SK-N-SH (cell line): ENCODE results near the gene SLC23A3. TPM values are rescaled to one million over a fixed set of nuclear protein-coding genes. Genes with fewer than 3 reads are reported as not detected.

Experiments
- CTCF ChIA-PET: fragments of 300-600, 350-600 bp; formaldehyde crosslinking; extraction: SDS; loops from one replicate; lab custom pipeline; 2021; lab: Yijun Ruan, JAX
- POLR2A ChIA-PET: fragments of 350-600 bp; sonication (Branson Sonifier 250); formaldehyde crosslinking; extraction: SDS; loops from one replicate; lab custom pipeline; 2020; ENCODE audit warnings: antibody characterized with exemption, inconsistent platforms; lab: Yijun Ruan, JAX
- DNase-seq: peaks from one replicate; pipeline ENCODE4 v3.0.0; 2012
- H2AFZ ChIP-seq: fragments of 200-600 bp; sonication (generic); 2 replicates; pipeline ENCODE4 v1.8.1; 2016; ENCODE audit warnings: antibody characterized with exemption, mild to moderate bottlenecking, low read depth
- H3F3A ChIP-seq: fragments of 200-600 bp; sonication (generic); replicated peaks from 2 replicates; pipeline ENCODE3; 2016; ENCODE audit warnings: antibody characterized with exemption, mild to moderate bottlenecking; ENCODE audit not compliant: insufficient read depth
- H3K27ac ChIP-seq, 2 experiments: fragments of 200-500 bp in 1 of 2; fragments of 200-600 bp in 1 of 2; sonication (Bioruptor generic) in 1 of 2; sonication (generic), shearing (Covaris generic) in 1 of 2; 2 replicates each; pipeline versions ENCODE4 v1.5.1 to v1.6.1; 2014 to 2016; ENCODE audit warnings: low read depth in 2 of 2, inconsistent platforms in 1 of 2, low read length in 1 of 2, mild to moderate bottlenecking in 1 of 2, mixed read lengths in 1 of 2
- H3K27me3 ChIP-seq: fragments of 200-600 bp; sonication (generic), shearing (Covaris generic); 2 replicates; pipeline ENCODE4 v1.6.1; 2016; ENCODE audit warnings: mixed run types; ENCODE audit not compliant: insufficient read depth
- H3K36me3 ChIP-seq, 2 experiments: fragments of 200-500 bp in 1 of 2; fragments of 200-600 bp in 1 of 2; sonication (Bioruptor generic) in 1 of 2; sonication (generic) in 1 of 2; replicated peaks in 1 of 2; 2 replicates each; pipeline versions ENCODE3 to v1.5.1; 2014 to 2016; ENCODE audit warnings: low read length in 1 of 2, mild to moderate bottlenecking in 1 of 2; ENCODE audit not compliant: insufficient read depth in 2 of 2, control insufficient read depth in 1 of 2
- H3K4me1 ChIP-seq, 2 experiments: fragments of 200-500 bp in 1 of 2; fragments of 200-600 bp in 1 of 2; sonication (Bioruptor generic) in 1 of 2; sonication (generic), shearing (Covaris generic) in 1 of 2; 2 replicates each; pipeline versions ENCODE4 v1.5.1 to v1.6.1; 2014 to 2016; ENCODE audit warnings: low read depth in 1 of 2, low read length in 1 of 2, mixed run types in 1 of 2; ENCODE audit not compliant: insufficient read depth in 2 of 2, control insufficient read depth in 1 of 2
- H3K4me2 ChIP-seq: fragments of 200-600 bp; sonication (generic), shearing (Covaris generic); 2 replicates; pipeline ENCODE4 v1.6.1; 2017; ENCODE audit warnings: mixed run types
- H3K4me3 ChIP-seq, 2 experiments: fragments of 200-500 bp in 1 of 2; fragments of 200-600 bp in 1 of 2; sonication (Bioruptor generic) in 1 of 2; sonication (generic), shearing (Covaris generic) in 1 of 2; 2 replicates each; pipeline versions ENCODE4 v1.5.1 to v1.8.1; 2014 to 2016; ENCODE audit warnings: low read depth in 2 of 2, inconsistent platforms in 1 of 2, low read length in 1 of 2, mild to moderate bottlenecking in 1 of 2, mixed read lengths in 1 of 2, moderate library complexity in 1 of 2
- H3K79me2 ChIP-seq: fragments of 200-600 bp; sonication (generic); 2 replicates; pipeline ENCODE4 v1.8.1; 2017; ENCODE audit warnings: mild to moderate bottlenecking; ENCODE audit not compliant: insufficient read depth
- H3K9ac ChIP-seq: fragments of 200-600 bp; sonication (generic); 2 replicates; pipeline ENCODE4 v1.6.1; 2017; ENCODE audit warnings: mixed run types
- H3K9me2 ChIP-seq: fragments of 200-600 bp; sonication (generic); 2 replicates; pipeline ENCODE4 v1.6.1; 2017; ENCODE audit warnings: mixed run types
- H3K9me3 ChIP-seq: fragments of 200-600 bp; sonication (generic); 2 replicates; pipeline ENCODE4 v1.6.1; 2017; ENCODE audit warnings: mixed run types, mild to moderate bottlenecking, moderate library complexity
- H4K20me1 ChIP-seq: fragments of 200-600 bp; sonication (generic); 2 replicates; pipeline ENCODE4 v1.6.1; 2017; ENCODE audit warnings: mild to moderate bottlenecking, mixed run types; ENCODE audit not compliant: insufficient read depth
- ELF1 ChIP-seq: IDR thresholded peaks from 2 replicates; pipeline ENCODE4 v1.4.0; 2012
- EP300 ChIP-seq, 2 experiments: IDR thresholded peaks; 2 replicates each; pipeline versions ENCODE4 v1.4.0 to v1.6.1; 2012; ENCODE audit warnings: borderline replicate concordance in 1 of 2, low read depth in 1 of 2, low read length in 1 of 2
- EZH2phosphoT487 ChIP-seq: fragments of 200-600 bp; sonication (generic); IDR thresholded peaks from 2 replicates; pipeline ENCODE4 v1.6.1; 2017; ENCODE audit warnings: low read depth, mixed run types, mild to moderate bottlenecking, antibody characterized with exemption, moderate library complexity, borderline replicate concordance
- FOXM1 ChIP-seq: IDR thresholded peaks from 2 replicates; pipeline ENCODE4 v1.4.0; 2012; ENCODE audit warnings: low read depth, mild to moderate bottlenecking
- GABPA ChIP-seq: IDR thresholded peaks from 2 replicates; pipeline ENCODE4 v1.4.0; 2012; ENCODE audit warnings: low read depth, mild to moderate bottlenecking
- GATA2 ChIP-seq: sonication (generic); formaldehyde crosslinking; IDR thresholded peaks from 2 replicates; pipeline ENCODE4 v1.5.0; 2020; ENCODE audit warnings: mild to moderate bottlenecking, missing genetic modification reagents
- MXI1 ChIP-seq: IDR thresholded peaks from 2 replicates; pipeline ENCODE4 v1.6.1; 2012; ENCODE audit warnings: mild to moderate bottlenecking, low read depth, low read length, improper control_type of control experiment
- RAD21 ChIP-seq: IDR thresholded peaks from 2 replicates; pipeline ENCODE4 v1.6.1; 2012; ENCODE audit warnings: mild to moderate bottlenecking, low read length
- RCOR1 ChIP-seq: fragments of 150-350 bp; IDR thresholded peaks from 2 replicates; pipeline ENCODE4 v1.6.1; 2017; ENCODE audit warnings: antibody characterized with exemption, low read length
- RFX5 ChIP-seq: IDR thresholded peaks from 2 replicates; pipeline ENCODE4 v1.6.1; 2012; ENCODE audit warnings: mild to moderate bottlenecking, improper control_type of control experiment, low read length
- RXRA ChIP-seq: IDR thresholded peaks from 2 replicates; pipeline ENCODE4 v1.4.0; 2012; ENCODE audit warnings: low read depth, mild to moderate bottlenecking, borderline replicate concordance
- SMC3 ChIP-seq: IDR thresholded peaks from 2 replicates; pipeline ENCODE4 v1.6.1; 2012; ENCODE audit warnings: low read depth, low read length, improper control_type of control experiment
- TCF12 ChIP-seq: IDR thresholded peaks from 2 replicates; pipeline ENCODE4 v1.4.0; 2012
- YY1 ChIP-seq: IDR thresholded peaks from 2 replicates; pipeline ENCODE4 v1.4.0; 2012; ENCODE audit warnings: low read depth, mild to moderate bottlenecking
- WGBS: methylation state at CpG from one replicate; pipeline ENCODE4 v1.1.6; 2017; ENCODE audit warnings: low lambda C conversion rate; 5-methylcytosine and 5-hydroxymethylcytosine counted together
- polyA plus RNA-seq, 3 experiments: library from polyadenylated mRNA; depleted of rRNA; stranded (reverse); fragments of >200 nt; gene quantifications; 2 replicates each; pipeline ENCODE4 v1.2.3, GENCODE V29; 2012
- TF ChIP-seq, protein P1 (sequence below): IDR thresholded peaks from 2 replicates; pipeline ENCODE4 v1.4.0; 2012; ENCODE audit warnings: low read depth, borderline replicate concordance
- TF ChIP-seq, protein P2 (sequence below): fragments of 200-600 bp; sonication (generic); IDR thresholded peaks from 2 replicates; pipeline ENCODE4 v1.6.1; 2017; ENCODE audit warnings: antibody characterized with exemption, mild to moderate bottlenecking, moderate library complexity
- TF ChIP-seq, protein P3 (sequence below): IDR thresholded peaks from 2 replicates; pipeline ENCODE4 v1.6.1; 2012; ENCODE audit warnings: mild to moderate bottlenecking, low read depth, low read length, moderate library complexity

The SLC23A3 gene
- polyA plus RNA-seq, 1 of the 3 experiments (the other 2 are of a cell fraction) = 2.1 TPM

DNA sequence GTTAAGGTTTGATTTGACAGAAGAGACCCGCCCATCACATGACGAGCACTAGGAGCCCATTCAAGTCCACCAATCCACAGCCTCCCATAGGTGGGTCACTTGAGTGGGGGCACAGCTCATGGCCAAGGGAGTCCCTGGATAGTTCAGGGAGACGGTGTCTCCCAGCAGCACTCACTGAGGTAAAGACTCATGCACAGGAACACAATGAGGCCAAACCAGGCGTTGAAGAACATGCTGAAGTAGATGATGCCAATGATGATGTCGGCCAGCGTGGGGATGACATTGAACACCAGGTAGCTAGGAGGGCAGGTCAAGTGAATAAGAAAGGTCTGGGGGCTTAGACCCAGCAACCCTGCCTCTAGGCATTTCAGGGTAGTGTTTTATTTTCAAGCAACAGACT, 45.0 kb upstream of the SLC23A3 start:
- CTCF ChIA-PET = interaction anchor here (1.0 to 3.1 kb wide), 3 partner anchors 55 to 85 kb away, joined by 3 to 16 read pairs (median 5); partner anchors contain the start of gene NHEJ1

DNA sequence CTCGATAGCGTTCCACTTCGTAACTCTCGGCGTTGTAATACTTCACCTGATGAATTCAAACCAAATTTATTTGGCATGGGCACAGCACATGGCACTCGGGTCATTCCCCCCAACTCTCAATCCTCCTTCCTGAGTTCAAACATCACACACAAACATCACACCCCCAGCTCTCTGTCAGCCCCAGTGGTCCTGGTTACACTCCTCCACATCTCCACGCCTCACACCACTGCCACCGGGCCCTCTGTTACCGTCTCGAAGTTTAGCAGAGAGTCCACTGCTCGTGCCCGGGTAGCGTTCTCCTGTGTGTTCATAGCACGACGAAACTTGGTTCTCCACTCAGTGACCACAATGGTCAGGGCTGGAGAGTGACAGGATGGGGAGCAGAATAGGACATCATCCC, 44.3 kb upstream of the SLC23A3 start:
- CTCF ChIA-PET = interaction anchor here (1.0 to 3.4 kb wide), 5 partner anchors 13 to 85 kb away, joined by 3 to 22 read pairs (median 5); partner anchors contain the start of gene NHEJ1
- no peak overlapping the region for H3K9ac ChIP-seq
- no peak overlapping the region for H3K27ac ChIP-seq
- H3F3A ChIP-seq = peaks cover 19% of the 10 kb centered on the region
- 97% methylated on average over 15 of the region's 15 CpGs for WGBS
- no peak overlapping the region for H2AFZ ChIP-seq
- H3K36me3 ChIP-seq = peaks cover 13 to 52% of the 10 kb centered on the region in 2 experiments
- H4K20me1 ChIP-seq = no peaks in the 10 kb centered on the region
- H3K4me2 ChIP-seq = no peak overlapping the region
- no peaks in the 10 kb centered on the region for H3K27me3 ChIP-seq
- H3K4me3 ChIP-seq = no peak overlapping the region
- TF ChIP-seq FOXM1 (no peak), YY1 (no peak), RFX5 (no peak), SMC3 (no peak), ELF1 (no peak), RCOR1 (no peak), EZH2phosphoT487 (no peak), GABPA (no peak), EP300 (IDR thresholded peaks at IDR 0.05; ENCODE audit: borderline replicate concordance in 1 of 2, low read depth in 1 of 2, low read length in 1 of 2) (no peak), MXI1 (no peak), RXRA (no peak), RAD21 (no peak), TCF12 (no peak), GATA2 (CRISPR knock-in tag) (no peak)
- TF ChIP-seq, protein P1, sequence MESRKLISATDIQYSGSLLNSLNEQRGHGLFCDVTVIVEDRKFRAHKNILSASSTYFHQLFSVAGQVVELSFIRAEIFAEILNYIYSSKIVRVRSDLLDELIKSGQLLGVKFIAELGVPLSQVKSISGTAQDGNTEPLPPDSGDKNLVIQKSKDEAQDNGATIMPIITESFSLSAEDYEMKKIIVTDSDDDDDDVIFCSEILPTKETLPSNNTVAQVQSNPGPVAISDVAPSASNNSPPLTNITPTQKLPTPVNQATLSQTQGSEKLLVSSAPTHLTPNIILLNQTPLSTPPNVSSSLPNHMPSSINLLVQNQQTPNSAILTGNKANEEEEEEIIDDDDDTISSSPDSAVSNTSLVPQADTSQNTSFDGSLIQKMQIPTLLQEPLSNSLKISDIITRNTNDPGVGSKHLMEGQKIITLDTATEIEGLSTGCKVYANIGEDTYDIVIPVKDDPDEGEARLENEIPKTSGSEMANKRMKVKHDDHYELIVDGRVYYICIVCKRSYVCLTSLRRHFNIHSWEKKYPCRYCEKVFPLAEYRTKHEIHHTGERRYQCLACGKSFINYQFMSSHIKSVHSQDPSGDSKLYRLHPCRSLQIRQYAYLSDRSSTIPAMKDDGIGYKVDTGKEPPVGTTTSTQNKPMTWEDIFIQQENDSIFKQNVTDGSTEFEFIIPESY = no peak
- TF ChIP-seq, all 33 proteins: peak for 0
- DNase-seq = no peak
- Histone ChIP-seq H3K9me2 (no peaks in the 10 kb centered on the region), H3K9me3 (no peaks in the 10 kb centered on the region), H3K4me1 (peaks cover under 1 to 23% of the 10 kb centered on the region in 2 experiments; a peak in 3 of 4 replicates), H3K79me2 (no peaks in the 10 kb centered on the region)
- POLR2A ChIA-PET = no interaction called here

More for the DNA sequence above, 45.0 kb upstream of the SLC23A3 start:
- Histone ChIP-seq H3K4me1 (peaks cover 5 to 29% of the 10 kb centered on the region in 2 experiments; a peak in 3 of 4 replicates), H3K27me3 (no peaks in the 10 kb centered on the region), H3K9me2 (no peaks in the 10 kb centered on the region), H3K27ac (no peak overlapping the region), H3K4me3 (no peak overlapping the region), H4K20me1 (no peaks in the 10 kb centered on the region), H3K36me3 (peaks cover 13 to 48% of the 10 kb centered on the region in 2 experiments), H3K9me3 (no peaks in the 10 kb centered on the region), H3K4me2 (no peak overlapping the region), H3F3A (peaks cover 24% of the 10 kb centered on the region), H3K79me2 (no peaks in the 10 kb centered on the region), H3K9ac (no peak overlapping the region), H2AFZ (no peak overlapping the region)
- 100% methylated on average over 6 of the region's 6 CpGs for WGBS
- DNase-seq = no peak
- POLR2A ChIA-PET = no interaction called here
- TF ChIP-seq, protein P2, sequence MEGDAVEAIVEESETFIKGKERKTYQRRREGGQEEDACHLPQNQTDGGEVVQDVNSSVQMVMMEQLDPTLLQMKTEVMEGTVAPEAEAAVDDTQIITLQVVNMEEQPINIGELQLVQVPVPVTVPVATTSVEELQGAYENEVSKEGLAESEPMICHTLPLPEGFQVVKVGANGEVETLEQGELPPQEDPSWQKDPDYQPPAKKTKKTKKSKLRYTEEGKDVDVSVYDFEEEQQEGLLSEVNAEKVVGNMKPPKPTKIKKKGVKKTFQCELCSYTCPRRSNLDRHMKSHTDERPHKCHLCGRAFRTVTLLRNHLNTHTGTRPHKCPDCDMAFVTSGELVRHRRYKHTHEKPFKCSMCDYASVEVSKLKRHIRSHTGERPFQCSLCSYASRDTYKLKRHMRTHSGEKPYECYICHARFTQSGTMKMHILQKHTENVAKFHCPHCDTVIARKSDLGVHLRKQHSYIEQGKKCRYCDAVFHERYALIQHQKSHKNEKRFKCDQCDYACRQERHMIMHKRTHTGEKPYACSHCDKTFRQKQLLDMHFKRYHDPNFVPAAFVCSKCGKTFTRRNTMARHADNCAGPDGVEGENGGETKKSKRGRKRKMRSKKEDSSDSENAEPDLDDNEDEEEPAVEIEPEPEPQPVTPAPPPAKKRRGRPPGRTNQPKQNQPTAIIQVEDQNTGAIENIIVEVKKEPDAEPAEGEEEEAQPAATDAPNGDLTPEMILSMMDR = no peak
- TF ChIP-seq TCF12 = no peak
- TF ChIP-seq, protein P3, sequence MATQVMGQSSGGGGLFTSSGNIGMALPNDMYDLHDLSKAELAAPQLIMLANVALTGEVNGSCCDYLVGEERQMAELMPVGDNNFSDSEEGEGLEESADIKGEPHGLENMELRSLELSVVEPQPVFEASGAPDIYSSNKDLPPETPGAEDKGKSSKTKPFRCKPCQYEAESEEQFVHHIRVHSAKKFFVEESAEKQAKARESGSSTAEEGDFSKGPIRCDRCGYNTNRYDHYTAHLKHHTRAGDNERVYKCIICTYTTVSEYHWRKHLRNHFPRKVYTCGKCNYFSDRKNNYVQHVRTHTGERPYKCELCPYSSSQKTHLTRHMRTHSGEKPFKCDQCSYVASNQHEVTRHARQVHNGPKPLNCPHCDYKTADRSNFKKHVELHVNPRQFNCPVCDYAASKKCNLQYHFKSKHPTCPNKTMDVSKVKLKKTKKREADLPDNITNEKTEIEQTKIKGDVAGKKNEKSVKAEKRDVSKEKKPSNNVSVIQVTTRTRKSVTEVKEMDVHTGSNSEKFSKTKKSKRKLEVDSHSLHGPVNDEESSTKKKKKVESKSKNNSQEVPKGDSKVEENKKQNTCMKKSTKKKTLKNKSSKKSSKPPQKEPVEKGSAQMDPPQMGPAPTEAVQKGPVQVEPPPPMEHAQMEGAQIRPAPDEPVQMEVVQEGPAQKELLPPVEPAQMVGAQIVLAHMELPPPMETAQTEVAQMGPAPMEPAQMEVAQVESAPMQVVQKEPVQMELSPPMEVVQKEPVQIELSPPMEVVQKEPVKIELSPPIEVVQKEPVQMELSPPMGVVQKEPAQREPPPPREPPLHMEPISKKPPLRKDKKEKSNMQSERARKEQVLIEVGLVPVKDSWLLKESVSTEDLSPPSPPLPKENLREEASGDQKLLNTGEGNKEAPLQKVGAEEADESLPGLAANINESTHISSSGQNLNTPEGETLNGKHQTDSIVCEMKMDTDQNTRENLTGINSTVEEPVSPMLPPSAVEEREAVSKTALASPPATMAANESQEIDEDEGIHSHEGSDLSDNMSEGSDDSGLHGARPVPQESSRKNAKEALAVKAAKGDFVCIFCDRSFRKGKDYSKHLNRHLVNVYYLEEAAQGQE = no peak
- TF ChIP-seq RFX5 = no peak
- TF ChIP-seq SMC3 = no peak
- no peak for TF ChIP-seq RCOR1
